Small intestine (tissue), 7 donors: ENCODE results near the gene EHMT1. TPM values are rescaled to one million over a fixed set of nuclear protein-coding genes. Genes with fewer than 3 reads are reported as not detected.
"Not testable (repeated sequence)": the region's sequence is repeated elsewhere in the genome, so short reads cannot be mapped to it uniquely, and the experiment has no call there.

Source experiments
- DNase-seq, 2 donors: peaks; one replicate each; pipeline versions ENCODE4 v3.0.0 to v3.0.0-alpha.2; 2013
- FAIRE-seq: peaks from 2 replicates; lab custom pipeline; 2012; peaks lifted over from hg19 to GRCh38; lab: Jason Lieb, UNC
- H3K27ac ChIP-seq, 3 donors: one replicate each; pipeline ENCODE4 v1.5.1; 2013; ENCODE audit warnings: low read length in 2 of 3, mild to moderate bottlenecking in 2 of 3, control low read depth in 1 of 3, inconsistent platforms in 1 of 3, low read depth in 1 of 3, moderate library complexity in 1 of 3
- H3K27me3 ChIP-seq, 3 donors: one replicate each; pipeline ENCODE4 v1.6.1; 2013; ENCODE audit warnings: low read length in 3 of 3, inconsistent platforms in 1 of 3; ENCODE audit not compliant: control insufficient read depth in 3 of 3, insufficient read depth in 3 of 3
- H3K36me3 ChIP-seq, 3 donors: one replicate each; pipeline ENCODE4 v1.6.1; 2013; ENCODE audit warnings: low read length in 3 of 3, inconsistent platforms in 1 of 3, low read depth in 1 of 3, mild to moderate bottlenecking in 1 of 3, moderate library complexity in 1 of 3; ENCODE audit not compliant: control insufficient read depth in 3 of 3, insufficient read depth in 2 of 3
- H3K4me1 ChIP-seq, 3 donors: one replicate each; pipeline ENCODE4 v1.6.1; 2013; ENCODE audit warnings: low read length in 2 of 3, inconsistent platforms in 1 of 3, low read depth in 1 of 3, mild to moderate bottlenecking in 1 of 3, moderate library complexity in 1 of 3; ENCODE audit not compliant: control insufficient read depth in 3 of 3, insufficient read depth in 2 of 3
- H3K4me3 ChIP-seq, 3 donors: one replicate each; pipeline ENCODE4 v1.5.1; 2013; ENCODE audit warnings: low read length in 3 of 3, control low read depth in 1 of 3, inconsistent platforms in 1 of 3, low read depth in 1 of 3, mild to moderate bottlenecking in 1 of 3, moderate library complexity in 1 of 3
- H3K9me3 ChIP-seq, 2 donors: one replicate each; pipeline ENCODE4 v1.6.1; 2013; ENCODE audit warnings: low read depth in 1 of 2, low read length in 1 of 2; ENCODE audit not compliant: control insufficient read depth in 2 of 2, insufficient read depth in 1 of 2
- WGBS, 3 donors: extraction: QIAGEN DNeasy Blood & Tissue Kit; methylation state at CpG; one replicate each; pipeline ENCODE4 v1.1.7; 2013; 5-methylcytosine and 5-hydroxymethylcytosine counted together
- polyA plus RNA-seq, 4 donors: library from polyadenylated mRNA; stranded (reverse) in 3 of 4; unstranded in 1 of 4; fragments of 200-250 nt in 3 of 4; fragments of 120-200 nt in 1 of 4; gene quantifications; one replicate each; pipeline versions ENCODE4 v1.2.1 to v1.2.3, GENCODE V29; 2013
- donor health status: healthy with polysubstance abuse.
- donor health status: control.
- donor health status: control.
- donor health status: Bipolar disorder and iron deficiency.
- donor health status: healthy.

Gene EHMT1
- polyA plus RNA-seq, 4 donors, result 35.2 to 53.9 (median 39.1) TPM

DNA sequence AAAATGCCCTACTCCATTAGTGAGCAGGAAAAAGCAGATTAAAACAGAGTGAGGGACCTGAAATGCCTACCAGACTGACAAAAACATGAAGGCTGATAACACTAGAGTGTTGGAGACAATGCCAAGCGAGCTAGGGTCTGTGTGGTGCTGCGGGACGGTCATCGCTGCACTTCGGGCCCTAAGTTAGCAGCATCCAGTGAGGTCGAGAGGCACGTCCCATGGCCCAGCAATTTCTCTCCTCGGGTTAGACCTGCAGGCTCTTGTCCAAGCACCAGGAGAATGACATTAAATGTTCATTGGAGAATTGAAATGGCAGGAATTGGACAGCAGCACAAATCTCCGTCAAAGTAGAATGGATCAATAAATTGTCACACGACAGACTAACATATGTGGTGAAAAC is 253.5 kb downstream of the EHMT1 start:
- no peaks in the 10 kb centered on the region for H3K36me3 ChIP-seq
- H3K27me3 ChIP-seq, result peaks cover 1 to 18% (median 10%) of the 10 kb centered on the region in 3 donors
- H3K9me3 ChIP-seq, result peaks cover 0 to 3% of the 10 kb centered on the region in 2 donors
- WGBS, 3 donors, result 81 to 83% (median 82%) methylated on average over 10 of the region's 10 CpGs
- no peak overlapping the region for H3K4me3 ChIP-seq
- no peaks in the 10 kb centered on the region for H3K4me1 ChIP-seq
- no peak overlapping the region for H3K27ac ChIP-seq
- FAIRE-seq (no peak), DNase-seq (no peak)

- no peak overlapping the region for H3K27ac ChIP-seq
- no peak for FAIRE-seq
Measured at GRCh38 chr9:137873408-137873807, 254.6 kb downstream of the EHMT1 start.

DNA sequence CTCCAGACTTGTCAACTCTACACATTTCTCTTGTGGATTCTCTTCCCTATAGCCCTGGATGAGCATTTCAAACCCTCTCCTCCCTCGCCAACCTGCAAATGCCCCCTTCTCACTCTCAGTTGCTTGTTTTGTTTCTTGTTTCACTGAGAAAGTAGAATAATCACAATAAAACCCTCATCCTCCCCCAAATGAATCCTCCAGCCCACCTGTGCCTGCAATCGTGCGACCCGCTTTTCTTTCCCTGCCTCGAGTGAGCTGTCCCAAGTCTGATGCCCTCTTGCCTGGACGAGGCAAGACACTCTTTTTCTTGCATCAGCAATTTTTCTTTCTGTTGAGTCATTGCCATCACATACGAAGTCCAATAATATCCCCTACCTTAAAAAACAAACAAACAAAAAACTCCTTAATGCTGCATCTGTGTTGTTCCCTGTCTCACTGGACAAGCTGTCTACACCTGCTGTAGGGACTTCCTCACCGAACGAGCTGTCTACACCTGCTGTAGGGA is 255.1 kb downstream of the EHMT1 start:
- Histone ChIP-seq H3K9me3 (peaks cover 0 to 3% of the 10 kb centered on the region in 2 donors), H3K36me3 (no peaks in the 10 kb centered on the region), H3K27ac (no peak overlapping the region), H3K4me3 (no peak overlapping the region), H3K4me1 (no peaks in the 10 kb centered on the region), H3K27me3 (peaks cover 4 to 18% (median 13%) of the 10 kb centered on the region in 3 donors)
- no peak for FAIRE-seq
- WGBS, 3 donors, result 66 to 77% (median 72%) methylated on average over 9 of the region's 9 CpGs
- DNase-seq, result no peak

More at GRCh38 chr9:137873408-137873807, 254.6 kb downstream of the EHMT1 start:
- H3K4me1 ChIP-seq, result no peaks in the 10 kb centered on the region
- H3K27me3 ChIP-seq, result peaks cover 4 to 18% (median 12%) of the 10 kb centered on the region in 3 donors
- no peaks in the 10 kb centered on the region for H3K36me3 ChIP-seq
- 61 to 88% (median 78%) methylated on average over 8 of the region's 8 CpGs for WGBS, 3 donors
- H3K9me3 ChIP-seq, result peaks cover 0 to 3% of the 10 kb centered on the region in 2 donors
- no peak overlapping the region for H3K4me3 ChIP-seq
- no peak for DNase-seq

GRCh38 chr9:137875354-137875753 is 256.5 kb downstream of the EHMT1 start:
- Histone ChIP-seq H3K4me3 (no peak overlapping the region), H3K36me3 (no peaks in the 10 kb centered on the region), H3K27me3 (peaks cover 4 to 18% (median 16%) of the 10 kb centered on the region in 3 donors), H3K27ac (no peak overlapping the region), H3K4me1 (no peaks in the 10 kb centered on the region), H3K9me3 (peaks cover 0 to 3% of the 10 kb centered on the region in 2 donors)
- no peak for FAIRE-seq
- 81 to 87% (median 86%) methylated on average over 13 to 14 of the region's 14 CpGs for WGBS, 3 donors
- DNase-seq, result no peak

DNA sequence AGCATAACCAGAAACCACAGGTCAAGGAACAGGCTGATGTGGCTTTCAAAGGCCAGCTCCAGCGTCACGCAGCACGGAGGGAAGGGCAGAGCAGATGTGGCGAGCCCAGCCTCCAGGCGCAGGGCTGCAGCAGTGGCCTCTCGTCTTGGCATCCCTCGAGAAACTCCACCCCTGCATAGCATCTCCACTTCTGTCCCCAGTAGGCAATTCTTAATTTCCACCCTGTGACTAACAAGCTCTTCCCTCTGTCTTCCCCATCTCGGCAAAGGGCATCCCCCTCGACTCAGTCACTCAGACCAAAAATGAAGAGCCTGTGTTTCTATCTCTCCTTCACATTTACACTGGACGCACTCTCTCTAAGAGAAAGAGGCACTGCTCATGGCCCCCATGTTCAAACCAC is 257.0 kb downstream of the EHMT1 start:
- no peak for FAIRE-seq
- Histone ChIP-seq H3K27me3 (peaks cover 4 to 18% (median 16%) of the 10 kb centered on the region in 3 donors), H3K4me1 (no peaks in the 10 kb centered on the region), H3K27ac (no peak overlapping the region), H3K4me3 (no peak overlapping the region), H3K9me3 (peaks cover 0 to 3% of the 10 kb centered on the region in 2 donors), H3K36me3 (no peaks in the 10 kb centered on the region)
- 82 to 92% (median 87%) methylated on average over 10 of the region's 10 CpGs for WGBS, 3 donors
- no peak for DNase-seq

- no peaks in the 10 kb centered on the region for H3K4me1 ChIP-seq
- H3K36me3 ChIP-seq, result no peaks in the 10 kb centered on the region
- 83 to 88% (median 85%) methylated on average over 8 of the region's 8 CpGs for WGBS, 3 donors
- peaks cover 0 to 3% of the 10 kb centered on the region in 2 donors for H3K9me3 ChIP-seq
- H3K27ac ChIP-seq, result no peak overlapping the region
- DNase-seq, result no peak
- peaks cover 4 to 18% (median 16%) of the 10 kb centered on the region in 3 donors for H3K27me3 ChIP-seq
- FAIRE-seq, result no peak
- no peak overlapping the region for H3K4me3 ChIP-seq
Measured at GRCh38 chr9:137876269-137876668, 257.5 kb downstream of the EHMT1 start.

DNA sequence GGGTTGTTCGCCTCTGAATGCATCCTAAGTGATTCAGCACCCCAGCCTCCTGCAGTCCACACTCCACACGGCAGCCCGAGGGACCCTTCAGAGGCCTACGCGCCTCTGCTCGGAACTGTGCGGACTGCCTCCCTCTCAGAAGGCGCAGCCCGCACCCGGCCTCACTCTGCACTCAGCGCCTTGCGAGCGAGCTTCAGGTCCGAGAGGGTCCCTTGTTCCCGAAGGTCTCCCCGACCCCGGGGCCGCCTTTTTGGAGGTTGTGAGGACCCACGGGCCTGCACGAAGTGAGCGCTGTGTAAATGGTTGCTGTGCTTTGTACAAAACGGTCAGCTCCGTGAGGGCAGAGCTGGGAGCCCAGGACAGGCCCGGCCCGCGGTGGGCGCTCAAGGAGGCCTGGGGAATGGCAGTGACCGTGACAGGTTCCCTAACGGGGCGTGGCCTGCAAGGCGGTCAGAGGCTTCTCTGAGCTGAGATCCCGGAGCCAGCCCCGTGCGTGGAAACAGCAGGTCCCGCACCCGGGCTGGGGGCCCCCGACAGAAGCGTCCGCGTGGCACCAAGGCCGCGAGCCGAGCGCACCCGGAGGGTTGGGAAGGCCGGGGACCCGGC is 258.1 kb downstream of the EHMT1 start:
- H3K27ac ChIP-seq, result no peak overlapping the region
- peaks cover 4 to 18% (median 16%) of the 10 kb centered on the region in 3 donors for H3K27me3 ChIP-seq
- H3K4me1 ChIP-seq, result no peaks in the 10 kb centered on the region
- H3K36me3 ChIP-seq, result no peaks in the 10 kb centered on the region
- FAIRE-seq (no peak), DNase-seq (no peak)
- H3K9me3 ChIP-seq, result peaks cover 0 to 3% of the 10 kb centered on the region in 2 donors
- WGBS, 3 donors, result 62 to 72% (median 64%) methylated on average over 43 to 47 of the region's 47 CpGs
- H3K4me3 ChIP-seq, result no peak overlapping the region

DNA sequence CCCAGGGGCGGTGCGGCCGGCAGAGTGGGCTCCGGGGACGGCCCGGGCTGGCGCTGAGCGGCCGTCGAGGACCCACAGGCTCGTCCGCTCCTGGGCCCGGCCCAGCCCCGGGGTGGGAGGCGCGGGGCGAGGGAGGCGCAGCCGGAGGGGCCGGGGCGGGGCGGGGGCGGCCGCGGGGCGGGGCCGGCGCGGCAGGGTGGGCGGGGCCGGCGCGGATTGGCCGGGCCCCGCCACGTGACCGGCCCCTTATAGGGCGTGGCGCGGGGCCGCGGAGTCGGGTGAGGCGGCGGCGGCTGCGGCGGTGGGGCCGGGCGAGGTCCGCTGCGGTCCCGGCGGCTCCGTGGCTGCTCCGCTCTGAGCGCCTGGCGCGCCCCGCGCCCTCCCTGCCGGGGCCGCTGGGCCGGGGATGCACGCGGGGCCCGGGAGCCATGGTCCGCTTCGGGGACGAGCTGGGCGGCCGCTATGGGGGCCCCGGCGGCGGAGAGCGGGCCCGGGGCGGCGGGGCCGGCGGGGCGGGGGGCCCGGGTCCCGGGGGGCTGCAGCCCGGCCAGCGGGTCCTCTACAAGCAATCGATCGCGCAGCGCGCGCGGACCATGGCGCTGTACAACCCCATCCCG is 258.8 kb downstream of the EHMT1 start, which contains the start of gene CACNA1B:
Gene CACNA1B, plus strand, starts transcription at position 277 of the 617 bp plus-strand sequence. Its CDS starts 152 bp downstream, at position 429.
- H3K27ac ChIP-seq, H3K9me3 ChIP-seq, DNase-seq, H3K36me3 ChIP-seq, H3K4me1 ChIP-seq, FAIRE-seq: not testable (repeated sequence)
- WGBS, 3 donors, result 6 to 20% (median 8%) methylated on average over 13 to 94 of the region's 95 CpGs
- Histone ChIP-seq H3K4me3 (peak within 1 kb of the TSS in 1 of 3 donors; percentile 13), H3K27me3 (peaks cover 4 to 18% (median 16%) of the 10 kb centered on the region in 3 donors)
